Thoracic aorta (tissue), 2 donors: Measurements from ENCODE around the gene CHD9. TPM values are rescaled to one million over a fixed set of nuclear protein-coding genes. Genes with fewer than 3 reads are reported as not detected.

Experiments
- ATAC-seq: fragments of 150-250 bp; one replicate; pipeline ENCODE4 v1.8.0; 2017; ENCODE audit warnings: low read depth; ENCODE audit not compliant: insufficient number of reproducible peaks, low FRiP score
- DNase-seq: peaks from one replicate; pipeline ENCODE4 v3.0.0-alpha.2; 2020; ENCODE audit warnings: low spot score
- H3K27ac ChIP-seq, 2 donors: fragments of 200-600 bp; sonication (generic); 1 replicate in 1 of 2; 2 replicates in 1 of 2; pipeline ENCODE4 v1.5.1; 2016; ENCODE audit warnings: mild to moderate bottlenecking in 2 of 2, moderate library complexity in 2 of 2
- H3K27me3 ChIP-seq: fragments of 200-600 bp; sonication (generic); replicated peaks from 2 replicates; pipeline ENCODE4 v1.6.0; 2016; ENCODE audit warnings: mild to moderate bottlenecking; ENCODE audit not compliant: insufficient read depth
- H3K36me3 ChIP-seq: fragments of 200-600 bp; sonication (generic); one replicate; pipeline ENCODE4 v1.5.1; 2016
- H3K4me1 ChIP-seq, 2 donors: fragments of 200-600 bp; sonication (generic); 1 replicate in 1 of 2; 2 replicates in 1 of 2; pipeline versions ENCODE4 v1.5.1 to v1.6.0; 2016; ENCODE audit warnings: low read depth in 2 of 2, mild to moderate bottlenecking in 1 of 2; ENCODE audit not compliant: control insufficient read depth in 1 of 2
- H3K4me3 ChIP-seq: fragments of 200-600 bp; sonication (generic); 2 replicates; pipeline ENCODE4 v1.5.1; 2016; ENCODE audit warnings: mild to moderate bottlenecking
- H3K9me3 ChIP-seq: fragments of 200-600 bp; sonication (generic); 2 replicates; pipeline ENCODE4 v1.5.1; 2016
- CTCF ChIP-seq: fragments of 200-600 bp; sonication (generic); IDR thresholded peaks from one replicate; pipeline ENCODE4 v1.5.1; 2019; ENCODE audit warnings: antibody characterized with exemption
- total RNA-seq, 2 donors: library from RNA; depleted of rRNA; stranded (reverse); fragments of >200 nt; gene quantifications; one replicate each; pipeline versions ENCODE4 v1.1.0 to v1.2.3, GENCODE V29; 2016

Gene CHD9
- total RNA-seq, 2 donors from 2014 or later, result 71.3 to 152 TPM

- Histone ChIP-seq H3K9me3 (no peaks in the 10 kb centered on the region), H3K4me1 (peaks cover 13 to 49% of the 10 kb centered on the region in 2 donors), H3K27me3 (no peaks in the 10 kb centered on the region), H3K4me3 (peak overlapping the region; percentile 74), H3K27ac (peak overlapping the region; percentile 92 to 96), H3K36me3 (no peaks in the 10 kb centered on the region)
- DNase-seq, result peak; percentile 62
- no peak for TF ChIP-seq CTCF
- ATAC-seq, result peak; percentile 77
These were observed 43.9 kb downstream of the CHD9 start for GRCh38 chr16:53098526-53099317.

GRCh38 chr16:53099318-53100130, 44.7 kb downstream of the CHD9 start:
- TF ChIP-seq CTCF, result no peak
- H3K27ac ChIP-seq, result peak overlapping the region; percentile 92 to 96
- H3K4me3 ChIP-seq, result peak overlapping the region; percentile 74
- H3K27me3 ChIP-seq, result no peaks in the 10 kb centered on the region
- peak; percentile 66 for DNase-seq
- ATAC-seq, result peak; percentile 67
- peaks cover 13 to 52% of the 10 kb centered on the region in 2 donors for H3K4me1 ChIP-seq
- H3K36me3 ChIP-seq, result no peaks in the 10 kb centered on the region
- H3K9me3 ChIP-seq, result no peaks in the 10 kb centered on the region

- ATAC-seq (no peak), DNase-seq (no peak)
- Histone ChIP-seq H3K4me1 (peaks cover 13 to 52% of the 10 kb centered on the region in 2 donors), H3K27ac (peak overlapping the region; percentile 92 to 96), H3K27me3 (no peaks in the 10 kb centered on the region), H3K36me3 (no peaks in the 10 kb centered on the region), H3K4me3 (peak overlapping the region; percentile 74), H3K9me3 (no peaks in the 10 kb centered on the region)
- TF ChIP-seq CTCF, result no peak
These were observed 45.4 kb downstream of the CHD9 start for GRCh38 chr16:53100131-53100748.

GRCh38 chr16:53100889-53101288, 46.1 kb downstream of the CHD9 start:
- H3K27me3 ChIP-seq, result no peaks in the 10 kb centered on the region
- no peak for DNase-seq

More at GRCh38 chr16:53100889-53101288, 46.1 kb downstream of the CHD9 start:
- no peaks in the 10 kb centered on the region for H3K9me3 ChIP-seq
- H3K27ac ChIP-seq, result peak overlapping the region; percentile 92 to 96
- H3K4me3 ChIP-seq, result no peak overlapping the region
- ATAC-seq, result no peak
- no peaks in the 10 kb centered on the region for H3K36me3 ChIP-seq
- no peak for TF ChIP-seq CTCF
- H3K4me1 ChIP-seq, result peaks cover 13 to 52% of the 10 kb centered on the region in 2 donors
